UCSD-AML1 (cell line): Measurements from ENCODE around the gene ACAN.

Experiments used
- DNase-seq: peaks from one replicate; lab custom pipeline; 2025; ENCODE audit not compliant: unreplicated experiment; lab: John Stamatoyannopoulos, UW

The ACAN gene

GRCh38 chr15:88900982-88901418 is 97.8 kb downstream of the ACAN start:
- no peak for DNase-seq

DNA sequence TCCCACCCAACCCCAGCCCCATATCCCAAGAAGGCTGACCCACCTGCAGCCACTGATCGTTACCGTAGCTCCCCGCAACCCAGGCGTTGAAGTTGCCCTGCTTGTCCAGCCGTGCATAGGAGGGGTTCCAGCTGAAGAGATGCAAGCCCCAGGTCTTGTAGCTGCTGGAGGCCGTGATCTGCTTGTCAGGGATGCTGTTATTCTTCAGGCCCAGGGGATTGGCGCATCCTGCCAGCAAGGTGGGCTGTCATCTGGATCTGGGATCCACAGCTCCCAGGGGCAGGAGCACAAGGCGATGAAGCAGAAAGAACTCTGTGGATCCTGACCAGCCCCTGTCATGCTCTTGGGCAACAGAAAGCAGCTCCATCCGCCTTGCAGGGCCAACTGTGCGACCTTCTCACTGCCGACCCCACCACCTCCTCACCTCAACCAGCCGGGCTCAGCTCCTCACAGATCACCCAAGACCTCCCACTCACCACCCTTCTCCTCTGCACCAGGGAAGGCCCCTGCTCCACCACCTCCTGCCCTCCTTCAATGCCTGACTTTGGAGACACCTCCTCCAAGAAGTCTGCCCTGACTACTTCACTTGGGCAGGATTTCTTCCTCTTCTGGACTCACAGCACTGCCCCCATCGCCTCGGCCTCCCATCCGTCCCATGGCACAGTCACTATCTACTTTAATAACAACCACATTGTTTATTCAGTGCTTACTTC is 98.4 kb downstream of the ACAN start:
- DNase-seq, result no peak

DNA sequence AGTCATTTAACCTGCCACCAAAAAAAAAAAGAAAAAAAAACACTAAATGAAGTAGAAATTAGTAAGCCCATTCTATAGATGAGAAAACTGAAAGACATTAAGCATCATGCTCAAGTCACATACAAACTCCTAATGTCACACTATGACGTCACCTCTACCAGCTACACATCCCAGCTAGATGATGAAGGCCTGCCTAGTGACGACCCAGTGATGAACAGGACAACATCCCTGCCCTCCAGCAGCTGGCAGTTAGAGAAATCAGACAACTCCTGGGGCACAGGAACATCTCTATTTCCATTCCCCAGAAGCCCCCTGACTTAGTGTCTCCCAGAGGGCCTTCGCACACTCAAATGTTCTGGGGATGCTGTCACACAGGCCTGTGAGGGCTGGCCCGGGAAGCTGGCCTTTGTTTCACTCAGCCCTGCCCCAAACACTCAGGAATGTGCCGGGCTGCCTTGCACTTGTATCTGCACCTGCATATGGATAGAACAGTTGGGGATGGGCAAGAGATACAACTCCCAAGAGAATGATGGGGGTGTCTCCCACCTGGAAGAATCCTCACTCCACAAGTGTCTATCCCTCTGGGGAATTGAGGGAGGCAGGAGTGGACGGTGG is 99.1 kb downstream of the ACAN start:
- no peak for DNase-seq

DNA sequence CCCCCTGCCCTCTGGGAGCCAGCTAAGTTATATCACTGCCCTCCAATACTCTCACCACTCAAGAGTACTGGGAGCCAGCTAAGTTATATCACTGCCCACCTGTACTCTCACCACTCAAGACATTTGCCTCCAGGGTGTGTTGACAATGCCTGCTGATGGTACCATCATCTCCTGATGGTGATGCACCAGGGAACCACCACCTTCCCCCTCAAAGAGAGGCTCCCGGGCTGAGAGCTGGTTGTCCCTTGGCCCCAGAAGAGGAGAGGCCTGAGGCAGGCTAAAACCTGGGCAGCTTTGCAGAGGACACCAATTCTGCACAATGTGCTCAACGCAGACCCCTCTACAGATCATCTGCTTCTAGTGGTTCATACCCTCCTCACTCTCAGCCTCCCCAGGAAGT is 99.6 kb downstream of the ACAN start:
- no peak for DNase-seq

DNA sequence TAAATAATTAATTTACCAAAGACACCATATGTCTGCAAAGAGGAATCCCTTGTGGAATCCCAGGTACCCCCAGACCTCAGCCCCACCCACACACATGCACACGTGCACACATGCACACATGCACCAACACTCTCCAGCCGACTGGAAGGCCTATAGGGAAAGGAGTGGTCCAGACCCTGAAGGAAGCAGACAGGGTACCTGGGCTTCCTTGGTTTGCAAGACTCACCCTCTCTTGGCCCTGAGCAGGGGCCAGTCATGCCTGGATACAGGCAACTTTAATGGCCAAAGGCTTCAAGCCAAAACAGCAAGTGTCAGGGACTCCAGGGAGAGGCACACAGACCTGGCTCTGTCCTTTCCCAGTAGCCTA is 101.0 kb downstream of the ACAN start:
- no peak for DNase-seq

DNA sequence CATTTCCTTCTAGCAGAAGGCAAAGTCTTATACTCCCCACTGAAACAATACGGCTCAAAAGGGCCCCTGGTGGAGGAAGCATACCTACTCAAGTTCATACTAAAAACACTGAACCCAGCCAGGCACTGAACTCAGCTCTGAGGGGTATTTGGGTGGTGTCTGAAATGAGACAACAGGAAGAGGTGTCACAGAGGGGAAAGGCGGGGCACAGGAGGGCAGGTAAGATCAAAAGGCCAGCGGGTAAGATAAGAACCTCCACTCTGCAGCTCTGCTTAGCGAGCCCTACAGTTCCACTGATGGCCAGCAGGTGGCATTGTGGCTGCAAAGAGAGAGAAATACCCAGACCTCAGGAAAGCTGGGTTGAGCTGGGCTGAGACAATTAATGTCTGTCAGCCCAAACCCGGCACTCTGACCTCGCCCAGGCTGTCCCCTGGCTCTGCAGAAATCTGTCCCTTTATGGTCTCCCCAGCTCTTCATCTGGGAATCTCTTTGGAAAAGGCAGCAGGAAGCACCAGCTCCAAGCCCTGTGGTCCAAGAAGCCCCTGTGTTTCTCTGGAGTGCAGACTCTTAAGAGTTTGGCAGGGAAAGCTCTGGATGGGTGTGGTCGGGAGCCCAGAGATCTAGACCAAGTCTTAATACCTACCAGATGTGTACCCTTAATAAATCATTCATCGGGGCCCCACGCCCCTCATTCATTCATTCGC is 101.5 kb downstream of the ACAN start:
- peak; percentile 79 for DNase-seq

DNA sequence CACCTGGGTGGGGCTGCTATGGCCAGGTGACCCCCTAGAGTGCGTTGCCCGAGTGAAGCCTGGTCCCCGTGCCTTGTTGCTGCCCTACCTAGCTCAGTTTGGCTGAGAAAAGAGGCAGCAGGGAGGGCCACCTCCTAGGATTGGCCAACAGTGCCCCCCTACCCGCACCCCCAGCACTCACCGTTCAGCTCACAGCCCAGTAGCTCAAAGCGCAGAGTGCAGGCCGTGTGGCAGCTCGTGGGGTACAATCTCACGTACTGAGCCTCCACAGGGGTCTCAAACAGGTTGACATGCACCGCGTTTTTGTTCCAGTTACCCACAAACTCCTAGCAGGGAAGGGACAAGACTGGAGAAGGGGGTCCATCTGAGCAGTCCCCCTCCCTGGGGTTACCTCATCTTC is 102.3 kb downstream of the ACAN start:
- no peak for DNase-seq

- no peak for DNase-seq
Measured at GRCh38 chr15:88906130-88906529, 102.9 kb downstream of the ACAN start.

DNA sequence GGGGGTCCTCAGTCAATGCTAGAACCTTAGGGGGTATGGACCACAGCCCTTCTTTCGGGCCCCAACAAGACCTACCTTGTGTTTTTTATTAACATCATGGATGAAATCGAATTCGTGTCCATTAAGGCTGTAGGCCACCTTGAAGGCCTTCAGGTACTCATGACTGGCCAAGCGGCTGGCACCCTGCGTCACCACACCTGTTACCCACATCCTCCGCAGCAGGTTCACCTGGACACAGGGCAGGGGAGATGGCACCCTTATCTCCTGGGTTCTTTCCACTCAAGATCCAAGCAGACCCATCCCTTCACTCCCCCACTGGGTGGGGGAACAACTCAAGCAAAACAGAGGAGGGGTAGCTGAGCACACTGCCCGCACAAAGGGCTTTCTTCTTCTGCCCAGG is 103.3 kb downstream of the ACAN start:
- no peak for DNase-seq

DNA sequence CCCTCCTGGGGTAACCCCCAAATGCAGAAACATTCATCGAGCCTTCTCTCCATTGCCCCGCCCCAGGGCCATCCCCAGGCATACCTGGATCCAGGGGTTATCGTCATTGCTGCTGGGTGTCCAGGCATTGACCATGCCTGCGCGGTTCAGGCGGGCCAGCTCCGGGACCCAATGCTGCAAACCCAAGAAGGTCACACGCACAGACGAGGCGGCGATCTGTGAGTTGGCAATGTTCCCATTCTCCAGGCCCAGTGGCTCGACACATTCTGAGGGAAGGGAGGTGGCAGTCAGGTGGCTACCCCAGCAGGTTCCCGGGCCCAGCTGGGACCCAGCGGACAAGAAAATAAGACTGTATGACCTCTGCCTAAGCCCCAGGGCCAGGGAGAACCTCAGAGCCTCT is 103.9 kb downstream of the ACAN start:
- DNase-seq, result no peak

- no peak for DNase-seq
Measured at GRCh38 chr15:88908123-88908522, 104.9 kb downstream of the ACAN start.

GRCh38 chr15:88908697-88909621 is 105.7 kb downstream of the ACAN start:
- no peak for DNase-seq

GRCh38 chr15:88909956-88910831 is 107.0 kb downstream of the ACAN start:
- no peak for DNase-seq

GRCh38 chr15:88911766-88912118 is 108.5 kb downstream of the ACAN start:
- no peak for DNase-seq

GRCh38 chr15:88912500-88912921 is 109.3 kb downstream of the ACAN start:
- no peak for DNase-seq

DNA sequence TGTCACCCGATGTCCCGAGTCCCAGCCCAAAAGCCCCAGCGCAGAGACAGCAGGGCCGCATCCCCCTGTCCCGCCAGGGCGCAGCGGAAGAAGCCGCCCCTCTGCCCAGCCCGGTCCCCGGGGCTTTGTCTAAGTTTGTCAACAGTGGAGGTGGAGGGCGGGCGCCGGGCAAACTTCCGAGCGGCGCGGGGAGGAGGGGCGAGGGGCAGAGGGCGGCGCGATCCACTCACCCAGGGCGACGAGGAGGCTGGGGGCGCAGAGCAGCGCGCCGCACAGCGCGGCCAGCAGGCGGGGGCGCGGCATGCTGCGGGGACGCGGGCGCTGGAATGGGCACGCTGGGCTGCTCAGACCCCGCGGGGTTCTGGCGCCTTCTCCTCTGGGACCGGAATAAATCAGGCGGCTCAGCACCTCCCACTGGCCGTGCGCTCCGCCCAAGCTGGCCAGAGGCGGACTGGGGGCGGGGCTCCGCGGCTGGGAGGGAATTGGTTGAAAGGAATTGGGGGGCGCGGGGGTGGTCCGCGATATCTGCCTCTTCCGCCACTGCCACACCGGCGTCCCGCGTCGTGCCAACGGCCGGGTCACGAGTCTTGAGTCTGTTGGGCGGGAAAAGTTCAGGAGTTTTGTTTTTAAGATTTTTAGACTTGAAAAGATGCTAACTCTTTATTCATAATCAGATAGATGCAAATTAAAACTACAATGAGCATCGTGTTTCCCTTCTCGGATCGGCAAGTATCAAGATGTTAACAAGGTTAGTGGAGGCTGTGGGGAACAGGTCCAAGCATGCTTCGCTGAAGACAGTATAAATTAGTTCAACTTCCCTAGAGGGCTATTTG is 110.0 kb downstream of the ACAN start, which contains the start of gene MFGE8:
Gene MFGE8 (minus strand): TSS at position 363 of the 833 bp plus-strand sequence. CDS start 60 bp downstream, at position 303.
- DNase-seq, result peak; percentile 63

DNA sequence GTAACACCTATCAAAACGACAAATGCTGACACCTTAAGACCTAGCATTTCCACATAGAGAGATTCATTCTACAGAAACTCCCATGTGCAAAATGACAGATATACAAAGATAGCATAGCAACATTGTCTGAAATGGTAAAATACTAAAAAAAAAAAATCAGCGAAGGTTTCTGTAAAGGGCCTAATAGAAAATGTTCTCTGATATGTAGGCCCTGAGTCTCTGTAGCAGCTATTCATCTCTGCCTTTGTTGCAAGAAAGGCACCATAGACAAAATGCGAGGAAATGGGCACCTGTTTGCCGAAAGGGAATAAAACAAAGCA is 110.6 kb downstream of the ACAN start:
- no peak for DNase-seq

DNA sequence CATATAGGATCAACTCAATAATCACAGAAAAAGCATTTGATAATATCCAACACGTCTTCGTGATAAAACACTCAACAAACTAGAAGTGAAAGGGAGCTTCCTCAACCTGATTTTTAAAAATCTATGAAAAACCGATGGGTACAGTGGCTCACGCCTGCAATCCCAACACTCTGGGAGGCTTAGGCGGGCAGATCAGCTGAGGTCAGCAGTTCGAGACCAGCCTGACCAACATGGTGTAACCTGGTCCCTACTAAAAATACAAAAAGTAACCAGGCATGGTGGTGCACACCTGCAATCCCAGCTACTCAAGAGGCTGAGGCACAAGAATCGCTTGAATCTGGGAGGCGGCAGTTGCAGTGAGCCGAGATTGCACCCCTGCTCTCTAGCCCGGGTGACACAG is 112.1 kb downstream of the ACAN start:
- no peak for DNase-seq

GRCh38 chr15:88917760-88918159 is 114.5 kb downstream of the ACAN start:
- no peak for DNase-seq

GRCh38 chr15:88918738-88919137 is 115.5 kb downstream of the ACAN start:
- DNase-seq, result no peak
